K562 (cell line): ENCODE measurements around the gene UCHL5. TPM values are rescaled to one million over a fixed set of nuclear protein-coding genes. Genes with fewer than 3 reads are reported as not detected.

Experiments
- ATF1 ChIP-seq, 2 experiments: fragments of 450-650 bp in 1 of 2; IDR thresholded peaks; 2 replicates each; pipeline ENCODE4 v1.6.1; 2016; ENCODE audit warnings: missing compliant biosample characterization in 1 of 2, missing genetic modification characterization in 1 of 2
- CREB3L1 ChIP-seq: fragments of 450-650 bp; IDR thresholded peaks from 2 replicates; pipeline ENCODE4 v1.6.1; 2014; ENCODE audit warnings: low read depth, mild to moderate bottlenecking, moderate library complexity, borderline replicate concordance
- DMBX1 ChIP-seq: fragments of 250-450 bp; sonication (Bioruptor Pico); IDR thresholded peaks from 2 replicates; pipeline ENCODE4 v1.8.0; 2022; ENCODE audit warnings: inconsistent platforms, mild to moderate bottlenecking, moderate library complexity, borderline replicate concordance
- ESRRB ChIP-seq: fragments of 250-450 bp; sonication (Bioruptor Pico); IDR thresholded peaks from 2 replicates; pipeline ENCODE4 v1.5.0; 2020; ENCODE audit warnings: mild to moderate bottlenecking, moderate library complexity, borderline replicate concordance
- FOXK2 ChIP-seq, 2 experiments: fragments of 450-650 bp; IDR thresholded peaks in 1 of 2; conservative IDR thresholded peaks in 1 of 2; 2 replicates each; pipeline ENCODE4 v1.6.1; 2016; ENCODE audit warnings: low read depth in 2 of 2, mild to moderate bottlenecking in 1 of 2
- GMEB1 ChIP-seq: fragments of 250-450 bp; sonication (Bioruptor Pico); IDR thresholded peaks from 2 replicates; pipeline ENCODE4 v1.4.0; 2020; ENCODE audit warnings: mild to moderate bottlenecking
- HBP1 ChIP-seq: fragments of 450-650 bp; formaldehyde crosslinking; IDR thresholded peaks from 2 replicates; pipeline ENCODE4 v1.4.0; 2022; ENCODE audit warnings: missing genetic modification characterization
- MITF ChIP-seq: IDR thresholded peaks from 2 replicates; pipeline ENCODE4 v1.6.1; 2014; ENCODE audit warnings: antibody characterized with exemption
- MYNN ChIP-seq, 2 experiments: sonication (generic); formaldehyde crosslinking in 1 of 2; IDR thresholded peaks; 2 replicates each; pipeline versions ENCODE4 v1.5.0 to v1.6.1; 2016 to 2020; ENCODE audit warnings: antibody characterized with exemption in 1 of 2, missing genetic modification reagents in 1 of 2
- NR2C2 ChIP-seq, 2 experiments: fragments of 200-800 bp in 1 of 2; sonication (Bioruptor generic) in 1 of 2; sonication (generic) in 1 of 2; formaldehyde crosslinking in 1 of 2; IDR thresholded peaks; 2 replicates each; pipeline versions ENCODE4 v1.6.1 to v1.8.0; 2016 to 2022; ENCODE audit warnings: mild to moderate bottlenecking in 1 of 2, missing compliant biosample characterization in 1 of 2, missing genetic modification characterization in 1 of 2, missing genetic modification reagents in 1 of 2
- SAFB2 ChIP-seq: fragments of 200-400 bp; formaldehyde crosslinking; IDR thresholded peaks from 2 replicates; pipeline ENCODE4 v1.6.1; 2018; ENCODE audit warnings: borderline replicate concordance, low read length, low read depth, moderate library complexity; ENCODE audit not compliant: severe bottlenecking
- TCF7L2 ChIP-seq: fragments of 150-350 bp; IDR thresholded peaks from 2 replicates; pipeline ENCODE4 v1.6.1; 2016; ENCODE audit warnings: low read depth, mild to moderate bottlenecking, low read length, moderate library complexity
- TFE3 ChIP-seq: fragments of 450-650 bp; formaldehyde crosslinking; IDR thresholded peaks from 2 replicates; pipeline ENCODE4 v1.4.0; 2020; ENCODE audit warnings: mild to moderate bottlenecking, mixed read lengths
- THAP7 ChIP-seq: fragments of 250-450 bp; sonication (Bioruptor Pico); IDR thresholded peaks from 2 replicates; pipeline ENCODE4 v1.5.0; 2021
- ZNF212 ChIP-seq: fragments of 450-650 bp; formaldehyde crosslinking; IDR thresholded peaks from 2 replicates; pipeline ENCODE4 v1.4.0; 2020; ENCODE audit warnings: mild to moderate bottlenecking
- ZNF766 ChIP-seq: fragments of 200-800 bp; sonication (Bioruptor generic); conservative IDR thresholded peaks from 2 replicates; pipeline ENCODE4 v1.6.1; 2016; ENCODE audit warnings: missing genetic modification characterization, missing compliant biosample characterization
- polyA plus RNA-seq, 8 experiments: library from polyadenylated mRNA; depleted of rRNA in 4 of 8; stranded (reverse) in 5 of 8; unstranded in 3 of 8; fragments of >200 nt; fragmentation: Nextera tagmentation in 2 of 8; fragmentation: Illumina TruSeq in 1 of 8; extraction: Ambion mirVana in 2 of 8; extraction: Trizol in 1 of 8; gene quantifications; 2 replicates each; pipeline versions ENCODE4 v1.2.1 to v1.2.3, GENCODE V29; 2011 to 2014; ENCODE audit warnings: inconsistent platforms in 1 of 8, missing spikeins in 1 of 8
- total RNA-seq, 7 experiments: library from RNA; depleted of rRNA in 6 of 7; stranded (reverse); fragments of >200 nt in 6 of 7; fragmentation: Illumina TruSeq in 2 of 7; extraction: Trizol in 2 of 7; gene quantifications; 2 replicates each; pipeline versions ENCODE4 v1.2.1 to v1.2.3, GENCODE V29; 2011 to 2021; ENCODE audit warnings: low replicate concordance in 1 of 7

UCHL5 gene
- total and polyA plus RNA-seq, 9 of the 15 experiments (the other 6 are each of a cell fraction or from before 2014, with no cell fraction given): 61.0 to 206 (median 122) TPM

- TF ChIP-seq HBP1 (CRISPR knock-in tag): peak; percentile 88
- 0 out of 2 replicates have a peak, but pooled peaks have one; percentile 18 for TF ChIP-seq THAP7
- TF ChIP-seq ZNF766 (CRISPR knock-in tag): peak; percentile 40; the same call in 1 of the 2 replicates
- TF ChIP-seq MYNN (IDR thresholded peaks at IDR 0.05): peak; percentile 90; the same call in 1 of the 2 replicates
- TF ChIP-seq MYNN (CRISPR knock-in tag; IDR thresholded peaks at IDR 0.05): no peak
- peak; percentile 82 for TF ChIP-seq NR2C2 (CRISPR knock-in tag; IDR thresholded peaks at IDR 0.05)
- TF ChIP-seq NR2C2 (tag; IDR thresholded peaks at IDR 0.05): peak; percentile 82; the same call in 1 of the 2 replicates
- TF ChIP-seq ESRRB (CRISPR knock-in tag): no peak
- TF ChIP-seq CREB3L1: peak; percentile 88; the same call in 1 of the 2 replicates
- no peak for TF ChIP-seq TCF7L2
- peak; percentile 13 for TF ChIP-seq DMBX1 (CRISPR knock-in tag)
- peak; percentile 41; the same call in 1 of the 2 replicates for TF ChIP-seq MITF
- TF ChIP-seq FOXK2 (conservative IDR thresholded peaks at IDR 0.05 in 1 of 2, IDR thresholded peaks at IDR 0.05 in 1 of 2; ENCODE audit: low read depth in 2 of 2): peak; percentile 90 to 92
- TF ChIP-seq GMEB1 (CRISPR knock-in tag): peak; percentile 94
- peak; percentile 64; the same call in 1 of the 2 replicates for TF ChIP-seq ZNF212
- no peak for TF ChIP-seq TFE3 (CRISPR knock-in tag)
- no peak for TF ChIP-seq SAFB2
- TF ChIP-seq ATF1 (CRISPR knock-in tag; IDR thresholded peaks at IDR 0.05): no peak; the same call in 1 of the 2 replicates
- TF ChIP-seq ATF1 (tag; IDR thresholded peaks at IDR 0.05): peak; percentile 99
Measured at GRCh38 chr1:193059282-193060114, at the start of gene UCHL5, which contains the start of gene RO60 (continued).
